ENCODE measurements around the gene CEP95. TPM values are rescaled to one million over a fixed set of nuclear protein-coding genes. Genes with fewer than 3 reads are reported as not detected.
"Not testable (repeated sequence)": the region's sequence is repeated elsewhere in the genome, so short reads cannot be mapped to it uniquely, and the experiment has no call there.

The CEP95 gene, protein sequence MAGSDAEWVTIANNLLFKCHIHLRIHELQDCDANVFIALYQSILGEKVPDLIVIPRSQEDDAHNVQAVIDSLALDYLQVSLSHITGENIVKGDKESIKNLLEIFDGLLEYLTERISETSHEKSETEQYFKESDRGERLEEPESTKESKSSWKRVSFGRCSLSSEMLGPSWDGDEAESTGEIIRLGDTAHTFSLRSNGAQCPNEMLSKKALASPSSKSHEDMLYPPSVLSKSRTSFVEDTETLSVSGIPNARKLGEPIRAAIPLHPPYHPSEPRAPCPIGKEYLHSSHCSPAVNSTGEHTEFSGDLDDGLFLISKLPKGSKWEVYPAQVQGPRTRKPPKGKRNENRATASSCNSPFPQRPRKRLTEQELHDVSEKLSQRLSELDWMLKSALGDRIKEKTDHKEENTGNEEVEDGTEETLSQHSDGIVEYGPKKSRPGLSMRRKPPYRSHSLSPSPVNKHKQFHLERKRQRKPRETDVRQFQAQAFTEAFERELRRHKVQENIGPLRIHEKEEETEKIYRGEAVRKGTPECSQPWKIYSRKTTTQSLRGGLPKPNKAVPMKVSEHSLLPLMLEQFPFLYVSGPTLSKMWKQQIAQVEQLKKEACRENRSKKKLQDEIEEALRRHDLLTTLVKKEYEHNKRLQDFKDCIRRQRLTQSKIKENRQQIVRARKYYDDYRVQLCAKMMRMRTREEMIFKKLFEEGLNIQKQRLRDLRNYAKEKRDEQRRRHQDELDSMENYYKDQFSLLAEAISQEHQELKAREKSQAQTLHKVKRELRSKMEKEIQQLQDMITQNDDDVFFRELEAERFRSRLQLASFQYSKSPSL
- 71.6 TPM for total RNA-seq

DNA sequence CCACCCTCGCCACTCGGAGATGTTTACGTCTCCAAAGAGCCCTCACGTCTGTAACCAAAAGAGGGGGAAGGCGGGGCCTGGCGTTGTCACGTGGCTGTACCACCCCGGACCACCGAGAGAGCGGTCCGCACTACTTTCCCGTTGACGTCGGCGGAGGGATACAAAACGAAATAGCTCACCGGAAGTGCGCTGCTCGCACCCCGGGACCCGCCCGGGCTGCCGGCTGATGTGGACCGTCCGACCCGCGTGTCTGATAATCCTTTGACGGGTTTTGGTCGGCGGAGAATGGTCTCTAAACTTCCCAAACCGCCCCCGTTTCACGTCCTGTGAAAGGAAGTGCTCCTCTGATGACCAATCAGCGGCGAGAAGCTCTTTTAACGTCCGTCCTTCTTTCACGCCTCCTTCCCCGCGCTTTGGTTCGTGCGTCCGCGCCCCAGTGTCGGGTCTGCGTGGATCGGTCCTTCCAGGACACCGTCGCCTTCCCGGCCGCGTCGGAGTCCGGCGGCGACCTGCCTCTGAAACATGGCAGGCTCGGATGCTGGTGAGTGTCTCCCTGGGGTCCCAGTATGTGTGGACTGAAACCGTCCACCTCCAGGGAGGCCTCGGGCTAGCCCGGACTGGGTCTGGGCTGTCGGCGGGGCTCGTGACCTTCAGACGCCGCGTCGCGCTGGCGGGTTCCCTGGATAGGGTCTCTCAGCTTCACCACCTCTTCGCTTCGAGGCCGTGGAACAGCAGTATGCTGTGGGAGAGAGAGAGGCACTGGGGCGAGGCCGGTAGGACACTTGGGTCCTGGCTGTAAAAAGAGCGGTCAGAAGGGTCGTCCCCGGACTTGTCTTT, at the start of gene CEP95:
Gene CEP95, plus strand, starts transcription at position 402 of the 837 bp plus-strand sequence. Its CDS starts 121 bp downstream, at position 523.
- DNase-seq (ENCODE audit: low spot score) = peak; percentile 97

DNA sequence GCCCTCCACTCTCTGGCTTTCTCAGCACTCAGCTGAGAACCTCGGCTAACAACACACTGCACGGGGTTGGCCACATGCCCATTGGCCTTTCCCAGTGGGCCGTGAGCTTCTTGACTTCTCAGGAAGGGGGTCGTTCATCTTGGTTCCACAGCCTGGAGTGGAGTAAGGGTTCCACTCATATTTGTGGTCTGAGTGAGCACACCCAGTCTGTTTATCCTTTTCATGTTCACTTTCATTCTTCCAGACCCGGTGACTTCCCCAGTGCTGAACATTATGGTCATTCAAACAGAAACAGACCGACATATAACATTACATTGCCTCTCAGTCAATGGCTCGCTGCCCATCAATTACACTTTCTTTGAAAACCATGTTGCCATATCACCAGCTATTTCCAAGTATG, 49.6 kb upstream of the CEP95 start:
- DNase-seq (ENCODE audit: low spot score) = no peak

DNA sequence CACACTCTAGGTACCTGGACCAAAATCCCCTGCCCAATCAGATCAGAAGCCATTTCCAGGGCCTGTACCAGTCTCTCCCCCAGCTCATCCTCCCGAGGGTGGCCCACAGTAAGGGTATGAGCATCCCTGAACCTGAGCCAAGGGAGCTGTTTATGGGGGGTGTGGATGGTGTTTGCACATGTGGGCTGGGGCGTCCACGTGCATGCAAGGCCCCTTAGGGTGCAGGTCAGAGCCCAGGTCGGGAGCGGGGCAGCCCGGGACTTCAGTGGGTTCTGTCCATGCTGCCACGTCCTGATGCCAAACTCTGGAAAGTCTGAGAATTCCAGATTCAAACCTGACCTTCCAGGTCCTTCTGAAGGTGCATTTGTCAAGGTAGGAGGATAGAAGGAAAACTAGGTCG, 48.0 kb upstream of the CEP95 start:
- no peak for DNase-seq (ENCODE audit: low spot score)

DNA sequence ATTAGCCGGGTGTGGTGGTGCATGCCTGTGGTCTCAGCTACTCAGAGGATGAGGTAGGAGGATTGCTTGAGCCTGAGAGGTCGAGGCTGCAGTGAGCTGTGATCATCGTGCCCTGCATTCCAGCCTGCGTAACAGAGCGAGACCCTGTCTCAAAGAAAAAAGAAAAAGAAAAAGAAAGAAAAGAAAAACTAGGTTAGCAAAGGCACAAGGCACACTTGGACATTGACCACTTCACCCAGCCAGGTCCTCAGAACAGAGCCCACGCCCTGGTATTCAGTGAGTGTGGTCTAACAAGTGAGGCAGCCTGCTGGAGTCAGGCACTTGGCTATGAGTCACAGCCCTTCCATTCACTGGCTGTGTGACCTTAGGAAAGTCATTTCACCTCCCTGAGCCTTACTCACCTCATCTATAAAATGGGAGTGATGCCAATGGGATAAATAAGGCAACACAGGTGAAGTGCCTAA, 47.5 kb upstream of the CEP95 start:
- no peak for DNase-seq (ENCODE audit: low spot score)

DNA sequence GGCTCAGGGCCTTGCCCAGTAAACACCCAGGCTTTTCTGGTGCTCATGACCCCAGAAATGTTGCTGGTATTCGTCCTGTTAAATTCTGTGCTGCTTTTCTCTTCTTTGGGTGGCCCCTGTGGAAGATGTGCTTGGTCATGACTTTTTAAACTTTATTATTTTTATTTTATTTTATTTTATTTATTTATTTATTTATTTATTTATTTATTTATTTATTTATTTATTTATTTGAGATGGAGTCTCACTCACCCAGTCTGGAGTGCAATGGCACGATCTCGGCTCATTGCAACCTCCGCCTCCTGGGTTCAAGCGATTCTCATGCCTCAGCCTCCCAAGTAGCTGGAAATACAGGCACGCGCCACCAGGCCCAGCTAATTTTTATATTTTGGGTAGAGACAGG, 47.0 kb upstream of the CEP95 start:
- not testable (repeated sequence) for DNase-seq (ENCODE audit: low spot score)

DNA sequence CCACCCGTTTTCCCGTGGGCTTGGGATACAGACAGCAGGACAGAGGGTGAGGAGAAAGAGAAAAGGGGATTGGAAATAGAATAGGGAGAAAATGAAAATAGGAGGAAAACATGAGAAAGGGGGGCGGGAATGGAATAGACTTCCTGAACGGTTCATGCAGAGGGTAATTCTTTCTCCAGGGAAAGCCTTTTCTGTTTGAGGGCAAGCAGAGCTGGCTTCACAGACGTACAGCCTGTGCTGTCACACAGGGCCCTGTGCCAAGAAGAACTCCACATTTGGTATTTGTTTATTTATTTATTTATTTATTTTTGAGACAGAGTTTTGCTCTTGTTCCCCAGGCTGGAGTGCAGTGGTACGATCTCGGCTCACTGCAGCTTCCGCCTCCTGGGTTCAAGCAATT, 45.8 kb upstream of the CEP95 start:
- DNase-seq (ENCODE audit: low spot score) = no peak

DNA sequence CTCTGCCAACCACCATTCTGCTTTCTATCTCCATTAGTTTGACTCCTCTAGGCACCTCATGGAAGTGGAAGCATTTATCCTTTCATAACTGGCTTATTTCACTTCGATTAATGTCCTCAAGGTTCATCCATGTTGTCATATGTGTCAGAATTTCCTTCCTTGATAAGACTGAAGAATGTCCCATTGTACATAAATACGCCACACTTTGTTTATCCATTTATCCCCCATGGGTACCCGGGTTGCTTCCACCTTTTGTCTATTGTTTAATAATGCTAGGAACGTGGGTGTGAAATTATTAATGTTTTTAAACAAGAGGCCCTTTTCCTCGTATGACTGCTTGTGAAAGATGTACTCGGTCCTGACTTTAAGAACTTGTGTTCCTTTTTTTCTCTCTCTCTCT, 45.0 kb upstream of the CEP95 start:
- DNase-seq (ENCODE audit: low spot score) = no peak

DNA sequence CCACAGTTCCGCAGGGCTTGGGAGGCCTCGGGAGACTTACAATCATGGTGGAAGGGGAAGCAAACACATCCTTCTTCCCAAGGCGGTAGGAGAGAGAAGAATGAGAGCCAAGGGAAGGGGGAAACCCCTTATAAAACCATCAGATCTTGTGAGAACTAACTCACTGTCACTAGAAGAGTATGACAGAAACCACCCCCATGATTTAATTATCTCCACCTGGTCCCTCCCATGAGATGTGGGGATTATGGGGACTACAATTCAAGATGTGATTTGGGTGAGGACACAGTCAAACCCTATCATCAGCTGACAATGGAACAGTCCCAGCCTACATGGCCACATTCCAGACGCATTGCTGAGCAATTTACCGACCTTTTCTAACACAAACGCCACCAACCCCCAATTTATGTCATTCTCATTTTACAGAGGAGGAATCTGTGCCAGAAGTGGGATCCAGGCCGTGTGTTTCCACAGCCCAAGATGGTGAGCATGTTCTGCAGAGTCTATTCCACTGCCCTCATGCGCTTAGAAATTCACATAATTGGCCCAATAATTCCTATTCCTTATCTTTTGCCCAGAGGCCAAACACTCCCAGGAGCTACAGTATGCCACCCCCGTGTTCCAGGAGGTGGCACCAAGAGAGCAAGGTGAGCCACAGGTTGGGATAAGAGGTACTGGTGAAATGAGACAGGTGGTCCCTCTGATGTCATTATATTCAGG, 40.6 kb upstream of the CEP95 start:
- DNase-seq (ENCODE audit: low spot score) = no peak

DNA sequence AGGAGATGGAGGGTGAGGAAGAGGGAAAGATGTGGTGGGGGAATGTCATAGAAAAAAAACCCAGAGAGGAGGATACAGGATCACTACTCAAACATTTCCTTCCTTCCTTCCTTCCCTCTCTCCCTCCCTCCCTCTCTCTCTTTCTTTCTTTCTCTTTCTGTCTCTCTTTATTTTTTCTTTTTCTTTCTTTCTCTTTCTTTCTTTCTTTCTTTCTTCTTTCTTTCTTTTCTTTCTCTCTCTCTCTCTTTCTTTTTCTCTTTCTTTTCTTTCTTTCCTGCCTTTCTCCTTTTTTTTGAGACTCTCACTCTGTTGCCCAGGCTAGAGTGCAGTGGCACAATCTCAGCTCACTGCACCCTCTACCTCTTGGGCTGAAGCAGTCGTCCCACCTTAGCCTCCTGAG, 39.9 kb upstream of the CEP95 start:
- not testable (repeated sequence) for DNase-seq (ENCODE audit: low spot score)

DNA sequence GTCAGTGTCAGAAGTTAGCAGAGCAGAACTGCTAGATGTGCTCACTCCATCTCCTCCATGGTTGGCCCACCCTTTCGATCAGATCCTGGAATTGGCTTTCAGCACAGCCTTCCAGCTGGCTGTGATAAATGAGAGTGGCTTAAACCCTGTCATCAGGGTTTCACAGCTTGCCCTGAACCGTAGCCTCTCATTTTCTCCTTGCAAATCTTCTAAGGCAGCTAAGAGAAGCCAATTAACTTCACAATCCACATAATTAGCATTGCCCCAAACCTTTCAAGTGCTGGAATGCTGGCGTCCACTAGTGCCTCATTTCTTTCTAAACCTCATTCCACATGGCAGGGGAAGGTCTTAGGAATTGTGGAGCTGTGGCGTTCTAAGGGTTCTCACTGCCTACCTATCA, 36.2 kb upstream of the CEP95 start:
- no peak for DNase-seq (ENCODE audit: low spot score)

DNA sequence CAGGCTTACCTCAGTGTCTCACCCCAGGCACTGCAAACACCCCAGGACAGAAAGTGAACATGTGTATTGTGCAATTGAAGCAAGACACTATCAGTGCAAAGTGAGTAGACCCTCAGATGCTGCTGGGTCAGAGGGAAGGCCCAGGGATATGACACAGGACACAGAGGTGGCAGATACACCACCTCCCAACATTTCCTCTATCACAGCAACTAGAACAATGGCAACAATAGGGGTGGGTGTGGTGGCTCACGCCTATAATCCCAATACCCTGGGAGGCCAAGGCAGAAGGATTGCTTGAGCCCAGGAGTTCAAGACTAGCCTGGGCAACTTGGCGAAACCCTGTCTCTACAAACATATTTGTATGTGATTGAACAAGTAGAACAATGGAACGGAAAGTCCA, 35.3 kb upstream of the CEP95 start:
- DNase-seq (ENCODE audit: low spot score) = no peak

DNA sequence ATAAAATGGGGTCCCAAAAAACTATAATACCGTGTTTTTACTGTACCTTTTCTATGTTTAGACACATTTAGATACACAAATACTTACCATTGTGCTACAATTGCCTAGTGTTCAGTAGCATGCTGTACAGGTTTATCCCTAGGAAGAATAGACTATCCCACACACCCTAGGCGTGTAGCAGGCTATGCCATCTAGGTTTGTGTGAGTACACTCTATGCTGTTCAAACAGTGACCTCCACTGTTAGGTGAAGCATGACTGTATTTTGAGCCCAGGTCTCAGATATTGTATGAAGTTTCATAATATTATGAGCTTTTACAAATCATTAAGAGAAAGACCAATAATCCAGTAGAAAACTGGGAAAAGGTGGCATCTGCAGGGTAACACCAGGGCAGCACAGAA, 34.2 kb upstream of the CEP95 start:
- no peak for DNase-seq (ENCODE audit: low spot score)

DNA sequence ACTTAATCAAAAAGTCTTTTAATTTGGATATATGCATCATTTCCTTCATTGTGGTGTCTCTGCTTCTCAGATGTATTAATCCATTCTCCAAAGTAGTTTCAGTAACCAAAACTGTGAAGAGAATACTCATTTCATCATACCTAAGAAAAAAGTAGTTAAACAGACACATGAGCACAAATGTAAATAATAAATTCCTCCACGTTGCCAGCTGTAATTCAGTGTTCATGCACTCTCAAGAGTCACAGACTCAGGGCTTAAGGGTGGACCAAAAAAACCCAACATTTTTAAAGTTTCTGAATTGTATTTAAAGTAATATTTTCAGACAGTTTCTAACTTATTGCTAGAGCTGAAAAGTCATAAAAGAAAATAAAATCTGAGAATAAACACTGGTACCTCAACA, 28.9 kb upstream of the CEP95 start:
- no peak for DNase-seq (ENCODE audit: low spot score)

DNA sequence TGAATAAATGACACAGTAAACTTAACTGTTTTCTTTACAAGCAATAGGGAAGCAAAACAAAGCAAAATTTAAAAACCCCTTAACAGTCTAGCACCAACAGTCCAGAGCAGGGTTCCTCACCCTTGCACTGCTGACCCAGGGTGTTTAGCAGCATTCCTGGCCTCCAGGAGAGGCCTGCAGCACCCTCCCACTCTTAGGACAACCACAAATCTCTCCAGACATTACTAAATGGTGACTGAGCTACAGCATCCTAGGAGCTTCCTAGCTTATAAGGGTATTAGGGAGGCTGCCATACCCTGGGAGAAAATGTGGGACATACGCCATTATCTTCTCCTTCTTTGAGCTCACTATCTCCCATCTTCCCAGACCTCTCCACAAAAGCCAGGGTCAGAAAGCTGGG, 25.8 kb upstream of the CEP95 start:
- no peak for DNase-seq (ENCODE audit: low spot score)

DNA sequence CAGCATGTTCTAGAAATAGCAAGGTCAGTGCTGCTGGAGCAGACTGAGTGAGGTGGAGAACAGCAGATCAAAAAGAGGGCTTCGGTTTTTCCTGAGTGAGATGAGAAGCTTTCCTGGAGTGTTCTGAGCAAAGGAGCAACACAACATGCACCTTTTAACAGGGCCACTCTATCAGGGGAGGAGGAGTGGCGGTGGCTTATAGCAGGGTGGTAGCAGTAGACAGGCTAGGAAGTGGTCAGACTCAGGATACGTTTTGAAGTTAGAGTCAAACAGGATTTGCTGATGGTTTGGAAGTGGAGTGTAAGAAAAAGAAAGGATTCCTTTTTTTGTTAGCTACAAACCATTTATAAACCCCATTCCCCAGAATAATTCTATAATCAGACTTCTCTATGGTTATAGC, 22.4 kb upstream of the CEP95 start:
- no peak for DNase-seq (ENCODE audit: low spot score)

DNA sequence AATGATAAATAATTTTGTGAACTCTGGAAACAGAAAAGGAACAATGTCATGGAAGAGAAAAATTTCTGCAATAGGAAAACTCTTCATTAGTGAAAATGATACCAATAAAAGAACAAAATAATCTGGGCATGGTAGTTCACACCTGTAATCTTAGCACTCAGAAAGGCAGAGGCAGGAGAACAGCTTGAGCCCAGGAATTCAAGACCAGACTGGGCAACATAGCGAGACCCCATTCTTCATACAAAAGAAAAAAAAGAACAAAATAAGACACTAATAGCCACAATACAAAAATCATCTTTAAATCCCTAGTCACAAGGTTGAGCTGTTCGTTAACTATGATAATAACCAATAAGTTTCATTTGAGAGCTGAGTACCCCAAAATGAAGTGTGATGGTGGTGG, 18.5 kb upstream of the CEP95 start:
- DNase-seq (ENCODE audit: low spot score) = no peak

DNA sequence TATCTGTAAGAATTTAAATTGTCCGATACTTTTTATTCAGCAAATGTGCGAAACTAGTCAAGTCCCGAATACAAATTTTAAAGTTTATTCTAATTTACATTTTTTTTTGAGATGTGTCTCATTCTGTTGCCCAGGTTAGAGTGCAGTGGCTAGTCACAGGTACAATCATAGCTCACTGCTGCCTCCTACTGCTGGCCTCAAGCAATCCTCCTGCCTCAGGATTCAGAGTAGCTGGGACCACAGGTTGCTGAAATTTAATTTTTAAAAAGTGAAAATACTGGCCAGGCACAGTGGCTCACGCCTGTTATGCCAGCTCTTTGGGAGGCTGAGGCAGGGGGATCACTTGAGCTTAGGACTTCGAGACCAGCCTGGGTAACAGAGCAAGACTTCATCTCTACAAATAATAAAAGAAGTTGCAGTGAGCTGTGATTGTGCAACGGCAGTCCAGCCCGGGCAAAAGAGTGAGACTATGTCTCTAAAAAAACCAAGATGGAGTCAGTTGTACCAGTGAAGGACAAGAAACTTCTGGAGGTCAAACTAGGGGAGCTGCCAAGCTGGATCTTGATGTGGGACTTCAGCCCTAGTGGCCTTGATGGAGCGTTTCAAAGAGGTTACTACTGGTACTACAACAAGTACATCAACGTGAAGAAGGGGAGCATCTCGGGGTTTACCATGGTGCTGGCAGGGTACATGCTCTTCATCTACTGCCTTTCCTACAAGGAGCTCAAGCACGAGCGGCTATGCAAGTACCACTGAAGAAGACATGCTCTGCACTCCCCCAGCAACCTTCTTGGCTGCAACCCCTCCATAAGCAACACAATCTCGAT, 15.5 kb upstream of the CEP95 start:
- no peak for DNase-seq (ENCODE audit: low spot score)

DNA sequence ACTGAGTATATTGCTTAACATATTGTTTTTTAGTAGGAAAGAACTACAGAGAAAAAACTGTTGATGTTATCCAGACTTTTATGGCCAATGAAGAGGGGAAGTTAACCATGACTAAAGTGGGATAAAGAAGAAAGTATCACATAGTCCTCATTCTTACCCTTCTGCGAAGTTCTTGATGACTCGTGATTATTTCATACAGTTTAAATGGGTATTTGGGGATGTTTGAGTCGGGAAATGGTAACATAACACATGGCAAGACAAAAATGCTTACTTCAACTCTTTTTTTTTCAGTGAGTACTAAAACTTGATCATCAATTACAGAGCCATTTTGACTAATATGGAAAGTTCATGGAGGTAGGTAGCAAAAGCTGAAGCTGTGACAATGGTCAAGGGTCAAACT, 14.8 kb upstream of the CEP95 start:
- DNase-seq (ENCODE audit: low spot score) = no peak

DNA sequence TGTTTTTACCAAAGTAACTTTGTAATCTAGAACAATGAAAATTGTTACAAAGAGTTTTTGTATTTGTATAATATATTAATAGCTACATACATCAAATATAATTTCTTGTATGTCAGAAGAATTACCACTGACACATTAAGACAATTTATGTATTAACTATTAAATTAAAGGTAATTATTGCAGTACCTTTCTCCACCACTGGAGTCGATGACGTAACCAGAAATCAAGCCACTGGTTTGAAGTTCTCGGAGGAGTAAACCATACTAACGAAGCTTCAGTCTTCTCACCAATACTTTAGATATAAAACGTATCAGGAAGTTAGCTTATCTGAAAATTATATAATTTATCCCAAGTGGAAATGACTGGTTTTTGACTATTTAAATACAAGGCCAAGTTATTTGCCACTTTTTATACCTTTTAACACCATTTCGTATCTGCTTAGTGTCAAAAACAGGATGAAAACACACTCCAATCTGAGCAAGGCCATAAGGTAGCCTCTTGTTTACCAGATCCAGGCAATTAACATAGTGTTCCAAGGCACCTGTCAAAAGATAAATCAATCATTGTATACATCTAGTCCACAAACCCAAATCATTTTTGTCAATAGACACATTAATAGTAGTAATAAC, 14.2 kb upstream of the CEP95 start:
- no peak for DNase-seq (ENCODE audit: low spot score)

DNA sequence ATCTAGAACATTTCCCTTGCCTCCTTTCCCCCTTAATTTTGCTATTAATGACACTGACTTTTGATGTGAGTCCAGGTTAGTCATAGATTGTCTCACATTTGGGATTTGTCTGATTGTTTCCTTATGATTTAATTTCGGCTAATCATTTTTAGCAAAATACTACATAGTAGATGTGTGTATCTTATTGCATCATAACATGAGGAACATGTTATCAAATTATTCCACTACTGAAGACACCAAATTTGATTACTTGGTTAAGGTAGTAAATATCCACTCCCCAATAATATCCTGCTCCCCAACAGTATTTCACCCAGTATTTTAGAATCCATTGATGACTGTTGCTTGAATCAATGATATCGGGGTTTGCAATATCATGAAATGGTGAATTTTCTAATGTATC, 12.7 kb upstream of the CEP95 start:
- no peak for DNase-seq (ENCODE audit: low spot score)

Measured in ureter (tissue), 1 donor.